Lung (tissue), 12 donors: Measurements from ENCODE around the gene KPNA4. TPM values are rescaled to one million over a fixed set of nuclear protein-coding genes. Genes with fewer than 3 reads are reported as not detected.

ENCODE experiments used
- ATAC-seq: fragments of 200-7000 bp; cut with Tn5 transposase; one replicate; pipeline ENCODE4 v1.9.1; 2020; ENCODE audit warnings: moderate number of reproducible peaks; ENCODE audit not compliant: insufficient read depth, low FRiP score
- DNase-seq, 3 donors: peaks; one replicate each; pipeline ENCODE4 v3.0.0-alpha.2; 2013 to 2017
- H3K27ac ChIP-seq, 2 donors: one replicate each; pipeline ENCODE4 v1.5.1; 2013; ENCODE audit warnings: mild to moderate bottlenecking in 2 of 2, moderate library complexity in 2 of 2, control low read depth in 1 of 2, inconsistent platforms in 1 of 2, low read depth in 1 of 2, low read length in 1 of 2
- H3K27me3 ChIP-seq, 3 donors: one replicate each; pipeline ENCODE4 v1.5.1; 2013; ENCODE audit warnings: low read length in 2 of 3; ENCODE audit not compliant: control insufficient read depth in 3 of 3, insufficient read depth in 3 of 3
- H3K36me3 ChIP-seq, 4 donors: one replicate each; pipeline ENCODE4 v1.5.1; 2013; ENCODE audit warnings: low read length in 4 of 4, mild to moderate bottlenecking in 1 of 4, moderate library complexity in 1 of 4; ENCODE audit not compliant: control insufficient read depth in 4 of 4, insufficient read depth in 4 of 4
- H3K4me1 ChIP-seq, 5 donors: one replicate each; pipeline ENCODE4 v1.5.1; 2013; ENCODE audit warnings: low read length in 5 of 5, mild to moderate bottlenecking in 2 of 5, moderate library complexity in 1 of 5; ENCODE audit not compliant: control insufficient read depth in 5 of 5, insufficient read depth in 5 of 5
- H3K4me3 ChIP-seq: one replicate; pipeline ENCODE4 v1.5.1; 2013; ENCODE audit warnings: mild to moderate bottlenecking, control low read depth, moderate library complexity
- H3K9ac ChIP-seq, 2 donors: one replicate each; pipeline ENCODE4 v1.5.1; 2013; ENCODE audit warnings: low read length in 2 of 2, control low read depth in 1 of 2; ENCODE audit not compliant: insufficient read depth in 1 of 2
- H3K9me3 ChIP-seq, 4 donors: one replicate each; pipeline ENCODE4 v1.5.1; 2013; ENCODE audit warnings: low read length in 3 of 4, mild to moderate bottlenecking in 1 of 4, moderate library complexity in 1 of 4; ENCODE audit not compliant: control insufficient read depth in 4 of 4, insufficient read depth in 3 of 4
- CTCF ChIP-seq: IDR thresholded peaks from 2 replicates; pipeline ENCODE4 v1.5.1; 2012; ENCODE audit warnings: mild to moderate bottlenecking; ENCODE audit errors: control extremely low read depth, extremely low read depth
- WGBS, 2 donors: extraction: QIAGEN DNeasy Blood & Tissue Kit; methylation state at CpG; one replicate each; pipeline ENCODE4 v1.1.7; 2013; 5-methylcytosine and 5-hydroxymethylcytosine counted together
- polyA plus RNA-seq, 2 donors: library from polyadenylated mRNA; stranded (reverse); fragments of 200-250 nt; gene quantifications; one replicate each; pipeline ENCODE4 v1.2.1, GENCODE V29; 2013
- total RNA-seq, 2 donors: library from RNA; depleted of rRNA in 1 of 2; stranded (reverse); fragments of >200 nt in 1 of 2; gene quantifications; one replicate each; pipeline ENCODE4 v1.2.1, GENCODE V29; 2014 to 2021
- donor health status: control.
- donor health status: control.
- donor health status: Bipolar disorder and iron deficiency.
- donor health status: healthy.
- donor health status: DM: yes; HTN: yes; CAD: no.

KPNA4 gene
- total and polyA plus RNA-seq, 4 donors: 12.5 to 35.9 (median 23.5) TPM

GRCh38 chr3:160501325-160501724 lies 64.0 kb downstream of the KPNA4 start:
- H3K9ac ChIP-seq: no peak overlapping the region
- 98 to 100% methylated on average over 3 of the region's 3 CpGs for WGBS, 2 donors
- H3K27ac ChIP-seq: no peak overlapping the region
- H3K27me3 ChIP-seq: no peaks in the 10 kb centered on the region
- ATAC-seq (no peak), DNase-seq (no peak)
- H3K4me3 ChIP-seq: no peak overlapping the region
- no peaks in the 10 kb centered on the region for H3K4me1 ChIP-seq
- no peak for TF ChIP-seq CTCF
- peaks cover 5 to 16% (median 11%) of the 10 kb centered on the region in 4 donors for H3K36me3 ChIP-seq
- no peaks in the 10 kb centered on the region for H3K9me3 ChIP-seq

GRCh38 chr3:160498202-160498601 lies 67.2 kb downstream of the KPNA4 start:
- Histone ChIP-seq H3K9me3 (no peaks in the 10 kb centered on the region), H3K4me1 (no peaks in the 10 kb centered on the region), H3K4me3 (no peak overlapping the region), H3K27ac (no peak overlapping the region), H3K36me3 (peaks cover 5 to 11% (median 10%) of the 10 kb centered on the region in 4 donors), H3K9ac (no peak overlapping the region), H3K27me3 (no peaks in the 10 kb centered on the region)
- 98 to 100% methylated on average over 1 of the region's 1 CpG for WGBS, 2 donors
- no peak for TF ChIP-seq CTCF
- no peak for DNase-seq
- ATAC-seq: no peak

- Histone ChIP-seq H3K9ac (no peak overlapping the region), H3K4me3 (no peak overlapping the region)
- no peak for ATAC-seq
Measured at GRCh38 chr3:160490166-160490565, 75.2 kb downstream of the KPNA4 start.

More at GRCh38 chr3:160490166-160490565, 75.2 kb downstream of the KPNA4 start:
- no peaks in the 10 kb centered on the region for H3K27me3 ChIP-seq
- no peaks in the 10 kb centered on the region for H3K36me3 ChIP-seq
- TF ChIP-seq CTCF: no peak
- no peak overlapping the region for H3K27ac ChIP-seq
- no peaks in the 10 kb centered on the region for H3K9me3 ChIP-seq
- DNase-seq: no peak
- peaks cover 0 to 1% (median 0%) of the 10 kb centered on the region in 5 donors for H3K4me1 ChIP-seq
